Measurements from ENCODE around the gene TRH.

The TRH gene

GRCh38 chr3:129974564-129974832 lies at the start of gene TRH:
Gene TRH, plus strand, starts transcription at chr3:129974720. Its CDS starts 1,097 bp downstream, at chr3:129975817.
- DNase-seq: no peak

GRCh38 chr3:129927072-129927471 lies 47.4 kb upstream of the TRH start:
- DNase-seq: no peak

- DNase-seq: no peak
These were observed 45.1 kb upstream of the TRH start for GRCh38 chr3:129929383-129929782.

- DNase-seq: no peak
These were observed 41.0 kb upstream of the TRH start for GRCh38 chr3:129933471-129933870.

GRCh38 chr3:129934234-129935123 lies 40.0 kb upstream of the TRH start:
- DNase-seq: peak; percentile 17

- DNase-seq: no peak
These were observed 37.8 kb upstream of the TRH start for GRCh38 chr3:129936757-129937156.

- DNase-seq: no peak
These were observed 36.8 kb upstream of the TRH start for GRCh38 chr3:129937717-129938116.

GRCh38 chr3:129938140-129938930 lies 36.2 kb upstream of the TRH start:
- DNase-seq: no peak

GRCh38 chr3:129940086-129940485 lies 34.4 kb upstream of the TRH start:
- no peak for DNase-seq

- DNase-seq: peak; percentile 38
These were observed 32.2 kb upstream of the TRH start for GRCh38 chr3:129942296-129942695.

GRCh38 chr3:129943020-129943419 lies 31.5 kb upstream of the TRH start:
- no peak for DNase-seq

- no peak for DNase-seq
These were observed 29.8 kb upstream of the TRH start for GRCh38 chr3:129944709-129945108.

- no peak for DNase-seq
These were observed 26.8 kb upstream of the TRH start for GRCh38 chr3:129947538-129948240.

GRCh38 chr3:129950318-129951046 lies 24.0 kb upstream of the TRH start:
- no peak for DNase-seq

- no peak for DNase-seq
These were observed 21.8 kb upstream of the TRH start for GRCh38 chr3:129952556-129953355.

- no peak for DNase-seq
These were observed 20.9 kb upstream of the TRH start for GRCh38 chr3:129953621-129954020.

- no peak for DNase-seq
These were observed 20.0 kb upstream of the TRH start for GRCh38 chr3:129954514-129954913.

GRCh38 chr3:129956936-129957335 lies 17.6 kb upstream of the TRH start:
- DNase-seq: no peak

- no peak for DNase-seq
These were observed 15.8 kb upstream of the TRH start for GRCh38 chr3:129958755-129959154.

GRCh38 chr3:129961141-129961541 lies 13.4 kb upstream of the TRH start:
- DNase-seq: no peak

- DNase-seq: no peak
These were observed 11.9 kb upstream of the TRH start for GRCh38 chr3:129962600-129962999.

GRCh38 chr3:129965937-129966336 lies 8.6 kb upstream of the TRH start:
- no peak for DNase-seq

Measured in NCI-H510A treated with DMSO at 0.1 percent for 48 hours (cell line).